OCI-LY7 (cell line): ENCODE measurements around the gene EFNA3. TPM values are rescaled to one million over a fixed set of nuclear protein-coding genes. Genes with fewer than 3 reads are reported as not detected.

Experiments used
- BruUV-seq: library from RNA; stranded (reverse); fragments of 400-500 nt; replicated peaks from 2 replicates; lab custom pipeline; 2021; lab: Mats Ljungman, UMichigan
- CTCF ChIA-PET: fragments of 300-600 bp; sonication (Branson Sonifier 250); formaldehyde crosslinking; loops from one replicate; lab custom pipeline; 2022; ENCODE audit warnings: antibody characterized with exemption; ENCODE audit not compliant: unreplicated experiment; lab: Charles Lee
- POLR2A ChIA-PET: fragments of 300-600 bp; sonication (Branson Sonifier 250); formaldehyde crosslinking; loops from one replicate; lab custom pipeline; 2022; ENCODE audit warnings: antibody characterized with exemption; lab: Charles Lee
- DNase-seq: peaks from one replicate; pipeline ENCODE4 v3.0.0-alpha.2; 2015; ENCODE audit warnings: low spot score
- H2AFZ ChIP-seq: fragments of 200-600 bp; sonication (generic), shearing (Covaris generic); 2 replicates; pipeline ENCODE4 v1.6.1; 2014; ENCODE audit warnings: mild to moderate bottlenecking, antibody characterized with exemption, low read length, moderate library complexity
- H3K27ac ChIP-seq: fragments of 200-600 bp; sonication (generic); 2 replicates; pipeline ENCODE4 v1.5.1; 2014; ENCODE audit warnings: mixed run types, low read depth, mild to moderate bottlenecking, moderate library complexity, low read length, inconsistent platforms; ENCODE audit not compliant: poor library complexity, severe bottlenecking
- H3K36me3 ChIP-seq: fragments of 200-600 bp; sonication (generic); 2 replicates; pipeline ENCODE4 v1.6.1; 2014; ENCODE audit warnings: mild to moderate bottlenecking, antibody characterized with exemption, low read length, moderate library complexity, mixed read lengths; ENCODE audit not compliant: insufficient read depth
- H3K4me1 ChIP-seq: fragments of 200-600 bp; sonication (generic); 2 replicates; pipeline ENCODE4 v1.5.1; 2014; ENCODE audit warnings: mild to moderate bottlenecking, low read length; ENCODE audit not compliant: insufficient read depth, poor library complexity, severe bottlenecking
- H3K4me2 ChIP-seq: fragments of 200-600 bp; sonication (generic); 2 replicates; pipeline ENCODE4 v1.6.1; 2014; ENCODE audit warnings: mild to moderate bottlenecking, low read length
- H3K4me3 ChIP-seq: fragments of 200-600 bp; sonication (generic); 2 replicates; pipeline ENCODE4 v1.5.1; 2014; ENCODE audit warnings: mild to moderate bottlenecking, low read depth, low read length; ENCODE audit not compliant: poor library complexity, severe bottlenecking
- H3K79me2 ChIP-seq: fragments of 200-600 bp; sonication (generic); 2 replicates; pipeline ENCODE4 v1.6.1; 2016; ENCODE audit warnings: low read depth, mild to moderate bottlenecking, low read length, moderate library complexity, mixed read lengths; ENCODE audit not compliant: insufficient read depth
- H3K9me2 ChIP-seq: fragments of 200-600 bp; sonication (generic); 2 replicates; pipeline ENCODE4 v1.6.1; 2016; ENCODE audit warnings: mild to moderate bottlenecking, low read length, mixed read lengths; ENCODE audit not compliant: insufficient read depth
- H3K9me3 ChIP-seq: fragments of 200-600 bp; sonication (generic); 2 replicates; pipeline ENCODE4 v1.6.1; 2014; ENCODE audit warnings: mild to moderate bottlenecking, mixed run types, low read length, mixed read lengths
- H4K20me1 ChIP-seq: fragments of 200-600 bp; sonication (generic); 2 replicates; pipeline ENCODE4 v1.6.1; 2014; ENCODE audit warnings: mild to moderate bottlenecking, antibody characterized with exemption, low read length, moderate library complexity, mixed read lengths; ENCODE audit not compliant: insufficient read depth
- CTCF ChIP-seq: fragments of 200-600 bp; sonication (generic); conservative IDR thresholded peaks from 2 replicates; pipeline ENCODE4 v1.5.1; 2014; ENCODE audit warnings: mild to moderate bottlenecking, antibody characterized with exemption, low read length, moderate library complexity, mixed read lengths
- EZH2phosphoT487 ChIP-seq: fragments of 200-600 bp; sonication (generic); IDR thresholded peaks from 2 replicates; pipeline ENCODE4 v1.6.1; 2018; ENCODE audit warnings: low read depth, borderline replicate concordance, mild to moderate bottlenecking, mixed run types, antibody characterized with exemption, low read length, moderate library complexity, mixed read lengths
- intact Hi-C: fragments of 100-400 bp; cut with micrococcal nuclease; formaldehyde crosslinking; loops from one replicate; pipeline ENCODE4 v1.10.0; 2022; ENCODE audit not compliant: unreplicated experiment
- total RNA-seq, 2 experiments: library from RNA; depleted of rRNA in 1 of 2; stranded (reverse); fragments of >200 nt in 1 of 2; shearing (Covaris generic) in 1 of 2; gene quantifications; 2 replicates each; pipeline ENCODE4 v1.2.3, GENCODE V29; 2014 to 2022

Gene EFNA3
- total RNA-seq, 2 experiments from 2014 or later = 6.7 to 10.8 TPM

- no peak overlapping the region for H3K4me2 ChIP-seq
- POLR2A ChIA-PET = no interaction called here
- intact Hi-C loops = no loop called here
- no TSS peak for BruUV-seq
- CTCF ChIA-PET = no interaction called here
- no peaks in the 10 kb centered on the region for H4K20me1 ChIP-seq
- no peak overlapping the region for H2AFZ ChIP-seq
- H3K4me3 ChIP-seq = no peak overlapping the region
- H3K4me1 ChIP-seq = peaks cover 11% of the 10 kb centered on the region
- no peaks in the 10 kb centered on the region for H3K79me2 ChIP-seq
- no peak overlapping the region for H3K27ac ChIP-seq
- H3K9me3 ChIP-seq = no peaks in the 10 kb centered on the region
- no peaks in the 10 kb centered on the region for H3K9me2 ChIP-seq
- no peak for DNase-seq
- no peaks in the 10 kb centered on the region for H3K36me3 ChIP-seq
- TF ChIP-seq EZH2phosphoT487 (no peak), CTCF (no peak)
These were observed 28.9 kb downstream of the EFNA3 start for GRCh38 chr1:155107309-155108264.

- H3K4me1 ChIP-seq = peaks cover 11% of the 10 kb centered on the region
- H3K4me3 ChIP-seq = no peak overlapping the region
- H3K4me2 ChIP-seq = no peak overlapping the region
- no peak overlapping the region for H3K27ac ChIP-seq
- no TSS peak for BruUV-seq
- H2AFZ ChIP-seq = no peak overlapping the region
- H3K9me2 ChIP-seq = no peaks in the 10 kb centered on the region
- no peak for DNase-seq
- H3K9me3 ChIP-seq = no peaks in the 10 kb centered on the region
- no peaks in the 10 kb centered on the region for H4K20me1 ChIP-seq
- POLR2A ChIA-PET = interaction anchor here (0.6 to 0.7 kb wide), 2 partner anchors 11 to 26 kb away, joined by 3 to 4 read pairs; no protein-coding TSS in a partner anchor
- no peak for TF ChIP-seq CTCF
- TF ChIP-seq EZH2phosphoT487 = no peak
- no peaks in the 10 kb centered on the region for H3K36me3 ChIP-seq
- CTCF ChIA-PET = no interaction called here
- no peaks in the 10 kb centered on the region for H3K79me2 ChIP-seq
- intact Hi-C loops = no loop called here
These were observed 29.7 kb downstream of the EFNA3 start for GRCh38 chr1:155108296-155108695.

- no peak overlapping the region for H3K4me2 ChIP-seq
- TF ChIP-seq EZH2phosphoT487 (no peak), CTCF (no peak)
- no peaks in the 10 kb centered on the region for H4K20me1 ChIP-seq
- POLR2A ChIA-PET = no interaction called here
- no peaks in the 10 kb centered on the region for H3K36me3 ChIP-seq
- no peaks in the 10 kb centered on the region for H3K9me2 ChIP-seq
- H3K27ac ChIP-seq = no peak overlapping the region
- no peak overlapping the region for H2AFZ ChIP-seq
- no peak overlapping the region for H3K4me3 ChIP-seq
- no TSS peak for BruUV-seq
- CTCF ChIA-PET = no interaction called here
- peaks cover 11% of the 10 kb centered on the region for H3K4me1 ChIP-seq
- H3K9me3 ChIP-seq = no peaks in the 10 kb centered on the region
- intact Hi-C loops = no loop called here
- no peaks in the 10 kb centered on the region for H3K79me2 ChIP-seq
- no peak for DNase-seq
These were observed 31.7 kb downstream of the EFNA3 start for GRCh38 chr1:155110381-155110780.
